SK-N-SH treated with all-trans-retinoic acid at 6 μM for 48 hours (cell line): ENCODE results near the gene NTN1.

ENCODE experiments used
- ARNTL ChIP-seq: fragments of 450-650 bp; formaldehyde crosslinking; IDR thresholded peaks from 2 replicates; pipeline ENCODE4 v1.5.0; 2020; ENCODE audit warnings: low read depth, mild to moderate bottlenecking, moderate library complexity, borderline replicate concordance
- OSR1 ChIP-seq: fragments of 250-450 bp; sonication (Bioruptor Pico); IDR thresholded peaks from 2 replicates; pipeline ENCODE4 v1.8.0; 2022; ENCODE audit warnings: moderate library complexity, mild to moderate bottlenecking, inconsistent platforms
- TCF4 ChIP-seq: fragments of 250-450 bp; sonication (Bioruptor Pico); IDR thresholded peaks from 2 replicates; pipeline ENCODE4 v1.8.0; 2021; ENCODE audit warnings: mild to moderate bottlenecking, moderate library complexity, borderline replicate concordance
- TSHZ2 ChIP-seq: fragments of 250-450 bp; sonication (Bioruptor Pico); IDR thresholded peaks from 2 replicates; pipeline ENCODE4 v1.5.0; 2020; ENCODE audit warnings: mild to moderate bottlenecking, moderate library complexity
- ZFP3 ChIP-seq: fragments of 250-450 bp; sonication (Bioruptor Pico); IDR thresholded peaks from 2 replicates; pipeline ENCODE4 v1.5.0; 2020; ENCODE audit warnings: mild to moderate bottlenecking, moderate library complexity
- ZFP30 ChIP-seq: fragments of 450-650 bp; formaldehyde crosslinking; IDR thresholded peaks from 2 replicates; pipeline ENCODE4 v1.5.0; 2022; ENCODE audit warnings: mild to moderate bottlenecking, moderate library complexity
- ZNF8 ChIP-seq: fragments of 450-650 bp; formaldehyde crosslinking; IDR thresholded peaks from 2 replicates; pipeline ENCODE4 v1.5.0; 2020; ENCODE audit warnings: mild to moderate bottlenecking, moderate library complexity

- TF ChIP-seq TSHZ2 (no peak), ZFP3 (no peak), ARNTL (CRISPR knock-in tag) (no peak), ZNF8 (CRISPR knock-in tag) (no peak), TCF4 (CRISPR knock-in tag) (no peak), OSR1 (CRISPR knock-in tag) (no peak), ZFP30 (CRISPR knock-in tag) (no peak)
These were observed 240.0 kb downstream of the NTN1 start for GRCh38 chr17:9261081-9262012.
